Trophoblast cell (in vitro differentiated cells and primary cell): ENCODE measurements around the gene IKBIP.

Experiments
- DNase-seq, 2 donors: peaks; one replicate each; pipeline ENCODE4 v3.0.0-alpha.2; 2016
- H2AFZ ChIP-seq: 2 replicates; pipeline ENCODE4 v1.6.1; 2013; ENCODE audit warnings: low read length, moderate library complexity, mild to moderate bottlenecking; ENCODE audit not compliant: insufficient read depth, poor library complexity
- H2AK5ac ChIP-seq: 2 replicates; pipeline ENCODE4 v1.6.1; 2013; ENCODE audit warnings: mild to moderate bottlenecking, low read length
- H2BK120ac ChIP-seq: 2 replicates; pipeline ENCODE4 v1.6.1; 2013; ENCODE audit warnings: low read length, mild to moderate bottlenecking, moderate library complexity; ENCODE audit not compliant: insufficient read depth, poor library complexity
- H2BK12ac ChIP-seq: 2 replicates; pipeline ENCODE4 v1.6.1; 2013; ENCODE audit warnings: mild to moderate bottlenecking, low read length, moderate library complexity
- H2BK5ac ChIP-seq: 2 replicates; pipeline ENCODE4 v1.6.1; 2013; ENCODE audit warnings: low read length, low read depth, moderate library complexity, mild to moderate bottlenecking; ENCODE audit not compliant: poor library complexity
- H3K14ac ChIP-seq: 2 replicates; pipeline ENCODE4 v1.6.1; 2013; ENCODE audit warnings: mild to moderate bottlenecking, low read length
- H3K18ac ChIP-seq: 2 replicates; pipeline ENCODE4 v1.6.1; 2013; ENCODE audit warnings: mild to moderate bottlenecking, low read length
- H3K23ac ChIP-seq: 2 replicates; pipeline ENCODE4 v1.6.1; 2013; ENCODE audit warnings: low read length
- H3K27ac ChIP-seq: 2 replicates; pipeline ENCODE4 v1.5.1; 2013; ENCODE audit warnings: low read depth, mild to moderate bottlenecking, inconsistent platforms, low read length, moderate library complexity
- H3K27me3 ChIP-seq: 2 replicates; pipeline ENCODE4 v1.6.1; 2013; ENCODE audit warnings: inconsistent platforms, mild to moderate bottlenecking, low read length, moderate library complexity; ENCODE audit not compliant: insufficient read depth
- H3K36me3 ChIP-seq, 2 experiments: 1 replicate in 1 of 2; 2 replicates in 1 of 2; pipeline ENCODE4 v1.6.1; 2013; ENCODE audit warnings: low read length in 2 of 2, mild to moderate bottlenecking in 2 of 2, moderate library complexity in 1 of 2; ENCODE audit not compliant: insufficient read depth in 2 of 2, control insufficient read depth in 1 of 2
- H3K4ac ChIP-seq: 2 replicates; pipeline ENCODE4 v1.6.1; 2013; ENCODE audit warnings: low read depth, mild to moderate bottlenecking, low read length, moderate library complexity
- H3K4me1 ChIP-seq, 2 experiments: 1 replicate in 1 of 2; 2 replicates in 1 of 2; pipeline ENCODE4 v1.6.1; 2013; ENCODE audit warnings: low read length in 2 of 2, mild to moderate bottlenecking in 2 of 2, moderate library complexity in 1 of 2; ENCODE audit not compliant: insufficient read depth in 2 of 2, control insufficient read depth in 1 of 2
- H3K4me2 ChIP-seq: 2 replicates; pipeline ENCODE4 v1.6.1; 2013; ENCODE audit warnings: inconsistent platforms, mild to moderate bottlenecking, low read length, moderate library complexity
- H3K4me3 ChIP-seq: 2 replicates; pipeline ENCODE4 v1.5.1; 2013; ENCODE audit warnings: mild to moderate bottlenecking, low read depth, low read length, inconsistent platforms
- H3K79me1 ChIP-seq: one replicate; pipeline ENCODE4 v1.6.1; 2013; ENCODE audit warnings: low read length
- H3K79me2 ChIP-seq: 2 replicates; pipeline ENCODE4 v1.6.1; 2013; ENCODE audit warnings: low read length, mild to moderate bottlenecking; ENCODE audit not compliant: control insufficient read depth, insufficient read depth, poor library complexity
- H3K9ac ChIP-seq: 2 replicates; pipeline ENCODE4 v1.6.1; 2013; ENCODE audit warnings: mild to moderate bottlenecking, low read length
- H3K9me3 ChIP-seq: 2 replicates; pipeline ENCODE4 v1.6.1; 2013; ENCODE audit warnings: low read depth, mild to moderate bottlenecking, control low read depth, inconsistent platforms, low read length; ENCODE audit not compliant: insufficient read depth
- H4K12ac ChIP-seq: 2 replicates; pipeline ENCODE4 v1.6.1; 2013; ENCODE audit warnings: low read depth, mild to moderate bottlenecking, low read length, moderate library complexity
- H4K8ac ChIP-seq: 2 replicates; pipeline ENCODE4 v1.6.1; 2013; ENCODE audit warnings: low read depth, mild to moderate bottlenecking, low read length, moderate library complexity
- H4K91ac ChIP-seq: one replicate; pipeline ENCODE4 v1.6.1; 2013; ENCODE audit warnings: low read depth, mild to moderate bottlenecking, low read length, moderate library complexity
- WGBS: extraction: QIAGEN DNeasy Blood & Tissue Kit; methylation state at CpG from one replicate; pipeline ENCODE4 v1.1.7; 2013; ENCODE audit warnings: missing lambda C conversion rate; ENCODE audit not compliant: insufficient read length, insufficient coverage; ENCODE audit errors: extremely low coverage; 5-methylcytosine and 5-hydroxymethylcytosine counted together

The IKBIP gene

DNA sequence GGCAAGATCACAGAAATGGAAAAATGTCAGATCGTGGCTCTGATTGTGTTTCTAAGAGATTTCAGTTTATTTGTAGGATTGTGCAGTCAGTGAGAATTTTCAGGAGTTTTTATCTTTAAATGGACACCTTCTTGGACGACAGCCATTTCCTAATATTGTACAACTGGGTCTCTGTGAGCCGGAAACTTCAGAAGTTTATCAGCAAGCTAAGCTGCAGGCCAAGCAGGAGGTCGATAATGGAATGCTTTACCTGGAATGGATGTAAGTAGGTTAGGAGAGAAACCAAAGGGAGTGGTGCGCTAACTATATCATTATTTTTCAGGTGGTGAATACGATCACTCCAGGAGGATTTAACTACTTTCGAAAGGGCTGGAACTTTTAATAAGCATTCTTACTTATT, 26.9 kb upstream of the IKBIP start:
- no peak overlapping the region for H2AFZ ChIP-seq
- H3K14ac ChIP-seq: no peak overlapping the region
- no peak overlapping the region for H3K4me3 ChIP-seq
- no peaks in the 10 kb centered on the region for H3K9me3 ChIP-seq
- no peaks in the 10 kb centered on the region for H3K4me1 ChIP-seq
- DNase-seq: no peak
- no peaks in the 10 kb centered on the region for H3K79me2 ChIP-seq
- no peak overlapping the region for H4K8ac ChIP-seq
- H4K12ac ChIP-seq: no peak overlapping the region
- no peak overlapping the region for H3K23ac ChIP-seq
- H4K91ac ChIP-seq: no peak overlapping the region
- no CpG with 5 or more reads among the region's 7 CpGs for WGBS
- H3K27ac ChIP-seq: no peak overlapping the region
- H2BK5ac ChIP-seq: no peak overlapping the region
- no peak overlapping the region for H3K4me2 ChIP-seq
- H3K36me3 ChIP-seq: peaks cover 13% of the 10 kb centered on the region in 2 experiments
- no peaks in the 10 kb centered on the region for H3K79me1 ChIP-seq
- no peak overlapping the region for H2BK120ac ChIP-seq
- no peak overlapping the region for H2AK5ac ChIP-seq
- no peak overlapping the region for H3K4ac ChIP-seq
- no peak overlapping the region for H3K9ac ChIP-seq
- no peaks in the 10 kb centered on the region for H3K27me3 ChIP-seq
- H3K18ac ChIP-seq: no peak overlapping the region
- H2BK12ac ChIP-seq: no peak overlapping the region

DNA sequence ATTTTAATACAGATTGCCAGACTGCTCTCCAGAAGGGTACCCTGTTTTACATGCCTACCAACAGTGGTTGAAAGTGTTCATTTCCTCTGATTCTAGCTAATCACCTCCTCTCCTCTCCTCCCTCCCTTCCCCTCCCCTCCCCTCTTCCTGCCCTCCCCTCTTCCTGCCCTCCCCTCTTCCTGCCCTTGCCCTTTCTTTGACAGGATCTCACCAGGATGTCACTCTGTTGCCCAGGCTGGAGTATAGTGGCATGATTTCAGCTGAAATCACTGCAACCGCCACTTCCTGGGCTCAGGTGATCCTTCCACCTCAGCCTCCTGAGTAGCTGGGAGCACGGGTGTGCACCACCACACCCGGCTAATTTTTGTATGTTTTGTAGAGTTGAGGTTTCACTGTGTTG, 25.2 kb upstream of the IKBIP start:
- Histone ChIP-seq H3K79me1 (no peaks in the 10 kb centered on the region), H3K36me3 (peaks cover 13 to 17% of the 10 kb centered on the region in 2 experiments), H3K9me3 (no peaks in the 10 kb centered on the region), H2AK5ac (no peak overlapping the region), H2AFZ (no peak overlapping the region), H3K23ac (no peak overlapping the region), H3K4ac (no peak overlapping the region), H4K8ac (no peak overlapping the region), H3K4me2 (no peak overlapping the region), H2BK12ac (no peak overlapping the region), H2BK120ac (no peak overlapping the region), H4K91ac (no peak overlapping the region), H3K14ac (no peak overlapping the region), H3K4me3 (no peak overlapping the region), H3K27me3 (no peaks in the 10 kb centered on the region), H4K12ac (no peak overlapping the region), H2BK5ac (no peak overlapping the region), H3K27ac (no peak overlapping the region), H3K79me2 (no peaks in the 10 kb centered on the region), H3K4me1 (no peaks in the 10 kb centered on the region), H3K9ac (no peak overlapping the region), H3K18ac (no peak overlapping the region)
- WGBS: no CpG with 5 or more reads among the region's 3 CpGs
- no peak for DNase-seq

- no peak overlapping the region for H2AFZ ChIP-seq
- no peak overlapping the region for H3K14ac ChIP-seq
- no peak overlapping the region for H2BK120ac ChIP-seq
- H3K23ac ChIP-seq: no peak overlapping the region
- H3K27ac ChIP-seq: no peak overlapping the region
- no peak overlapping the region for H4K91ac ChIP-seq
- no peaks in the 10 kb centered on the region for H3K9me3 ChIP-seq
- no peak overlapping the region for H3K4me3 ChIP-seq
- no peak for DNase-seq
- H3K79me2 ChIP-seq: no peaks in the 10 kb centered on the region
- no peak overlapping the region for H2AK5ac ChIP-seq
- H3K4me2 ChIP-seq: no peak overlapping the region
- H3K79me1 ChIP-seq: no peaks in the 10 kb centered on the region
- H3K18ac ChIP-seq: no peak overlapping the region
- no peak overlapping the region for H3K4ac ChIP-seq
- H2BK5ac ChIP-seq: no peak overlapping the region
- H3K9ac ChIP-seq: no peak overlapping the region
- H3K4me1 ChIP-seq: no peaks in the 10 kb centered on the region
- H2BK12ac ChIP-seq: no peak overlapping the region
- H4K8ac ChIP-seq: no peak overlapping the region
- no peaks in the 10 kb centered on the region for H3K27me3 ChIP-seq
- peaks cover 18 to 20% of the 10 kb centered on the region in 2 experiments for H3K36me3 ChIP-seq
- H4K12ac ChIP-seq: no peak overlapping the region
Observed at GRCh38 chr12:98660521-98660920, 15.9 kb upstream of the IKBIP start.

GRCh38 chr12:98656289-98657101, 11.9 kb upstream of the IKBIP start:
- no peak overlapping the region for H4K91ac ChIP-seq
- no peak overlapping the region for H3K4ac ChIP-seq
- no peak overlapping the region for H3K4me3 ChIP-seq
- no peak overlapping the region for H2BK120ac ChIP-seq
- H3K79me2 ChIP-seq: no peaks in the 10 kb centered on the region
- no peaks in the 10 kb centered on the region for H3K4me1 ChIP-seq
- no CpG with 5 or more reads among the region's 6 CpGs for whole genome bisulfite sequencing
- H2AFZ ChIP-seq: no peak overlapping the region
- no peak overlapping the region for H4K12ac ChIP-seq
- H4K8ac ChIP-seq: no peak overlapping the region
- H3K18ac ChIP-seq: no peak overlapping the region
- no peaks in the 10 kb centered on the region for H3K27me3 ChIP-seq
- H3K14ac ChIP-seq: no peak overlapping the region
- H3K36me3 ChIP-seq: peaks cover 14 to 16% of the 10 kb centered on the region in 2 experiments
- DNase-seq: no peak
- no peak overlapping the region for H2BK5ac ChIP-seq
- no peak overlapping the region for H3K9ac ChIP-seq
- H3K4me2 ChIP-seq: no peak overlapping the region
- no peaks in the 10 kb centered on the region for H3K9me3 ChIP-seq
- H3K27ac ChIP-seq: no peak overlapping the region
- no peaks in the 10 kb centered on the region for H3K79me1 ChIP-seq
- no peak overlapping the region for H3K23ac ChIP-seq
- H2AK5ac ChIP-seq: no peak overlapping the region
- no peak overlapping the region for H2BK12ac ChIP-seq
